ENCODE data around the gene TAS2R39.

DNA sequence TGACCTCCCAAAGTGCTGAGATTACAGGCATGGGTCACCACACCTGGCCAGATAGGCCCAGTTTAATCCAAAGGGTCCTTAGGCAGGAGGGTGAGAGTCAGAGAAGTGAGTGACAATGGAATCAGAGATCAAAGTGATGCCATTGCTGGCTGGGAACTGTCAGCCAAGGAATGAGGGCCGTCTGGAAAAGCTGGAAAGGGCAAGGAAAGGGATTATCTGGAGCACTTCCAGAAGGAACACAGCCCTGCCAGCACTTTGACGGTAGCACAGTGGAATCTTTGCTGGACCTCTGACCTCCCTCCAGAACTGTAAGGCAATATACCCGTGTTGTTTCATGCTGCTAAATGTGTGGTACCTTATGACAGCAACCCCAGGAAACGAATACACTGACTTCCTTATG, 27.3 kb downstream of the TAS2R39 start:
- no peak for TF ChIP-seq CTCF (IDR thresholded peaks at IDR 0.05; ENCODE audit: low read depth, low read length, missing input control)
- no peak for TF ChIP-seq YY1 (IDR thresholded peaks at IDR 0.05)
